Coronary artery (tissue), 2 donors: Measurements from ENCODE around the gene PAFAH2.

Experiments
- DNase-seq: peaks from one replicate; pipeline ENCODE4 v3.0.0-alpha.2; 2017; ENCODE audit warnings: low spot score
- H3K27ac ChIP-seq, 2 donors: fragments of 200-600 bp; sonication (generic); one replicate each; pipeline ENCODE4 v1.5.1; 2016 to 2019
- H3K4me3 ChIP-seq: fragments of 200-600 bp; sonication (generic); 2 replicates; pipeline ENCODE4 v1.5.1; 2016; ENCODE audit warnings: mild to moderate bottlenecking, moderate library complexity
- CTCF ChIP-seq: fragments of 200-600 bp; sonication (generic); IDR thresholded peaks from one replicate; pipeline ENCODE4 v1.5.1; 2019; ENCODE audit warnings: antibody characterized with exemption

The PAFAH2 gene

GRCh38 chr1:26035959-26036755 is 38.3 kb upstream of the PAFAH2 start:
- Histone ChIP-seq H3K4me3 (peak overlapping the region; percentile 92), H3K27ac (peak overlapping the region; percentile 59 to 87)
- peak; percentile 85 for DNase-seq
- peak; percentile 97 for TF ChIP-seq CTCF

GRCh38 chr1:26035203-26035958 is 37.5 kb upstream of the PAFAH2 start:
- H3K27ac ChIP-seq = peak overlapping the region; percentile 59 to 87
- no peak for TF ChIP-seq CTCF
- peak; percentile 94 for DNase-seq
- peak overlapping the region; percentile 92 for H3K4me3 ChIP-seq

GRCh38 chr1:26034504-26035202 is 36.8 kb upstream of the PAFAH2 start:
- no peak for DNase-seq
- Histone ChIP-seq H3K27ac (no peak overlapping the region), H3K4me3 (peak overlapping the region; percentile 92)
- no peak for TF ChIP-seq CTCF

- Histone ChIP-seq H3K27ac (no peak overlapping the region), H3K4me3 (no peak overlapping the region)
- DNase-seq = no peak
- no peak for TF ChIP-seq CTCF
Observed at GRCh38 chr1:26032656-26033357, 34.9 kb upstream of the PAFAH2 start.

DNA sequence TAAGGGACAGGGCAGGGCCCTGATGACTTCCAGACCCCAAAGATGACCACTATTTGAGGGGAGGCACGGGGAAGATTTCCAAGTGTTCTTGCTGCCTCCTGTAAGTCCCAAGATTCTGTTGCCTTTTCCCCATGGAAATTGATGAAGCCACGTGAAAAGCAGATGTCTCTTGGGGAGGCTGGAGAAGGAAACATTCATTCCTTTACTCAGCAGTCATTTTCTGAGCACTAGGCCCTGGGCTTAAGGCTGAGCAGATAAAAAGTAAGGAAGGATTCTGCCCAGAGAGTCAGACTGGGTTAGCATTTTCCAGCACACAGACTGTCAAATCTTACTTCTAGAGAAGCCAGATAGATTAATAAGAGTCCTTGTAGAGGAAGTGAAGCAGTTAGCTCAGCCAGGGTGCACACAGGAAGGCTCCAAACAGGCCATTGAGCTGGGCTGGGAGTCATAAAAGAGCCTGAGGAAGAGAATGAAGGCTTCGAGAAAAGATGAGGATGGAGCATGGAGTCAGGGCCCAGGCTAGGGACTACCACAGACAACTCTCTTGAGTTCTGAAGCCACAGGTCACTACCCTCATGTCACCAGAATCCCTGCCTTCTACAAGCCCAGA is 33.9 kb upstream of the PAFAH2 start:
- no peak overlapping the region for H3K27ac ChIP-seq
- DNase-seq = no peak
- TF ChIP-seq CTCF = no peak
- H3K4me3 ChIP-seq = no peak overlapping the region

DNA sequence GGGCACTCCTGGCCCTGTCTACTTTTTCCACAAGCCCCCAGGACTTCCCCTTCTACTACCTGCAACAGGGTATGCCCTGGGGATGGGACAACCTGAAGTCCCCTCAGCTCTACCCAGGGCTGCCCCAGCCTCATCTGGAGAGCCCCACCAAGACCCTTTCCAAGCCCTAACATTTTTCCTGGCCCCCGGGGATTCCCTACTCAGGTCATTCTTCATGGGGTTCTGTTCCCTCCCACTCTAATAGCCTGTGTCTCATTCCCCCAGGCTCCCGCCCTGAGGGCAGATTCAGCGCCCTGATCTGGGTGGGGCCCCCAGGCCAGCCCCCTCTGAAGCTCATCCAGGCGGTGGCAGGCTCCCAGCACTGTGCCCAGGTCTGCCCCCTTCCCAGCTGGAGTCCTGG is 33.3 kb upstream of the PAFAH2 start:
- DNase-seq = no peak
- Histone ChIP-seq H3K27ac (no peak overlapping the region), H3K4me3 (no peak overlapping the region)
- no peak for TF ChIP-seq CTCF
